SH-SY5Y (cell line): ENCODE measurements around the gene RBMS3.

Experiments used
- GATA2 ChIP-seq: IDR thresholded peaks from 2 replicates; pipeline ENCODE4 v1.6.1; 2011; ENCODE audit warnings: mild to moderate bottlenecking, low read depth, low read length
- GATA3 ChIP-seq: IDR thresholded peaks from 2 replicates; pipeline ENCODE4 v1.6.1; 2011; ENCODE audit warnings: low read depth, mild to moderate bottlenecking, low read length, moderate library complexity

GRCh38 chr3:29475305-29475840, 194.5 kb downstream of the RBMS3 start:
- TF ChIP-seq GATA2 (no peak), GATA3 (no peak)
